SK-N-MC (cell line): Measurements from ENCODE around the gene CACNG4.

Experiments used
- EZH2 ChIP-seq: fragments of 200-600 bp; sonication (generic); IDR thresholded peaks from one replicate; pipeline ENCODE4 v1.6.1; 2017; ENCODE audit warnings: antibody characterized with exemption
- FOXP2 ChIP-seq: optimal IDR thresholded peaks from 2 replicates; pipeline ENCODE3; 2011; ENCODE audit warnings: mild to moderate bottlenecking, moderate library complexity; ENCODE audit not compliant: insufficient read depth; ENCODE audit errors: extremely low read length, control extremely low read depth
- POLR2AphosphoS5 ChIP-seq: IDR thresholded peaks from 2 replicates; pipeline ENCODE4 v1.6.1; 2012; ENCODE audit warnings: mild to moderate bottlenecking, low read depth, low read length, borderline replicate concordance

DNA sequence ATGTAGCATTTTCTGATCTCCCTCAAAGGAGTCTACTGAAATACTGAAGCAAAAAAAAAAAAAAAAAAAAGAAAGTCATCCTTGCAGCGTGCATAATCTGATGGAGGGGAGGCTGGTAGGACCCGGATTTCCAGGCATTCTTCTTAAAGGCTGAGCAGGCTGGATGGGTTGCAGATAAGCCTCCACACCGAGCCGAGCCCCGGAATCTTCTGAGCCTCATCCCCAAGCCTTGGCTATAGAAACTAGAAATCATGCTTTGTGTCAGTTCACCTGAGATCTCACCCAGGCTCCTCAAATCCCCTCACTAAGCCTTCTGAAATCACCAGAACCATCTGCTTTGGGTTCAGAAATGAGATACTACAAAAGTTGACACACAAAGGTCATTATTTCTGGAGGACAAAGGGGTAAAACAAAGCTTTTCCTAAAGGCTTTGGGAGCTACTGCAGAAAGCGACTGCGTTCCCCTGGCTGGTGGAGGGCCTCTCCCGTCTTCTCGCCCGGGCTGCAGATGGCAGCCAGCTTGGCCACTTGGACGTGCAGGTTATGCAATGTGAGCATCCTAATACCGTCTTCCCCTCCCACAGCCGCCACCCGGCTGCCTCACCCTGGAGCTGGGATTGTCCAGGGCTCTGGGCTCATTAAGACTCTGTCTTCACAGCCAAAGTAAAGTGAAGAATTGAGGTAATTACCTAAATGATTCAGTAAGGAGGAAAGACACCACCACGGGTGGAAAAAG lies 4.7 kb upstream of the CACNG4 start:
- TF ChIP-seq EZH2 (no peak), POLR2AphosphoS5 (no peak), FOXP2 (no peak)
